ENCODE results near the gene SLC30A1.

DNA sequence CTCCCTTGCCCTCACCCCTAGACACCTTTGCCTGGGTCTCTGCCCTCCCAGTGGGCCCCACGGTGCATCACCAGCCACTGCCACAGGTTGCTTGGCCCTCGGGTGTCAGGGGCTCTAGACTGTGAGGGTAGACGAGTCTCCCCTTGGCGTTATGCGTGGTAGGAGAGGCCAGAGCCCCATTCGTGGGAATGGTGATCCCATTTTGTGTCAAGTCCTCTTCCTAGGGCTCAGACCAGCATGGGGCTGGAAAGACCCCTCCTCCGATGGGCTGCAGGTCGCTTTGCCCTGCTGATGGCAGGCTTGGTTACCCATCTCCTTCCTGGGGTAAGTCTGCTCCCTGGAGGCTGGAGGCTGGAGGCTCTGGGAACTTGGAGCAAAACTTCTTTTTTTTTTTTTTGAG lies 42.4 kb downstream of the SLC30A1 start:
- TF ChIP-seq CTCF (conservative IDR thresholded peaks at IDR 0.05; ENCODE audit: low read length) (no peak), EZH2phosphoT487 (IDR thresholded peaks at IDR 0.05; ENCODE audit: borderline replicate concordance) (no peak)
